Astrocyte of the cerebellum (primary cell): ENCODE measurements around the gene SPATA6L.

Experiments used
- DNase-seq: peaks from one replicate; pipeline ENCODE4 v3.0.0-alpha.2; 2011; ENCODE audit warnings: low read depth
- H3K4me3 ChIP-seq: 2 replicates; pipeline ENCODE4 v1.5.1; 2011; ENCODE audit warnings: mild to moderate bottlenecking, low read depth, low read length, moderate library complexity
- in situ Hi-C: cut with HindIII; loops from 2 replicates; pipeline ENCODE4 v1.10.0; 2017; ENCODE audit warnings: low sequenced_read_pairs
- TF ChIP-seq, protein P1 (sequence below): IDR thresholded peaks from 2 replicates; pipeline ENCODE4 v1.5.1; 2012; ENCODE audit warnings: low read length, low read depth, moderate library complexity, mild to moderate bottlenecking; ENCODE audit errors: missing control alignments

The SPATA6L gene, protein sequence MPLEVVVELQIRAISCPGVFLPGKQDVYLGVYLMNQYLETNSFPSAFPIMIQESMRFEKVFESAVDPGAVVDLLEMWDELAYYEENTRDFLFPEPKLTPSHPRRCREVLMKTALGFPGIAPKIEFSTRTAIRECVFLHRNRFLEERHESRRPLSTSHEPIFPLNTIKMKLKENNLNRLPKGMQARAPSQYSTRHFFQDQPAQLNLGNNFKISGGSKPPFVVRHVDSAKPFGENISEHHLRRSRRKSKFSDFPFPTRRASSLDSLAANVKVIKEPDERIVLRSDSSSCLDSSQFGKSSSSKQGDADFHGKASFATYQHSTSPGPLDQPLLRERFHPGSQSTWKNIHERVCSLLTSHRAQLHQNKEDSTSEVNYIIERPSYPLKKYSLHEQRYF

GRCh38 chr9:4666042-4666699 lies at the start of gene SPATA6L:
Gene SPATA6L (minus strand): TSS chr9:4666480. CDS start chr9:4666250, 230 bp downstream.
- in situ Hi-C loops, result no loop called here
- H3K4me3 ChIP-seq, result peak within 1 kb of the TSS; percentile 39
- TF ChIP-seq, protein P1, sequence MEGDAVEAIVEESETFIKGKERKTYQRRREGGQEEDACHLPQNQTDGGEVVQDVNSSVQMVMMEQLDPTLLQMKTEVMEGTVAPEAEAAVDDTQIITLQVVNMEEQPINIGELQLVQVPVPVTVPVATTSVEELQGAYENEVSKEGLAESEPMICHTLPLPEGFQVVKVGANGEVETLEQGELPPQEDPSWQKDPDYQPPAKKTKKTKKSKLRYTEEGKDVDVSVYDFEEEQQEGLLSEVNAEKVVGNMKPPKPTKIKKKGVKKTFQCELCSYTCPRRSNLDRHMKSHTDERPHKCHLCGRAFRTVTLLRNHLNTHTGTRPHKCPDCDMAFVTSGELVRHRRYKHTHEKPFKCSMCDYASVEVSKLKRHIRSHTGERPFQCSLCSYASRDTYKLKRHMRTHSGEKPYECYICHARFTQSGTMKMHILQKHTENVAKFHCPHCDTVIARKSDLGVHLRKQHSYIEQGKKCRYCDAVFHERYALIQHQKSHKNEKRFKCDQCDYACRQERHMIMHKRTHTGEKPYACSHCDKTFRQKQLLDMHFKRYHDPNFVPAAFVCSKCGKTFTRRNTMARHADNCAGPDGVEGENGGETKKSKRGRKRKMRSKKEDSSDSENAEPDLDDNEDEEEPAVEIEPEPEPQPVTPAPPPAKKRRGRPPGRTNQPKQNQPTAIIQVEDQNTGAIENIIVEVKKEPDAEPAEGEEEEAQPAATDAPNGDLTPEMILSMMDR, result no peak
- no peak for DNase-seq

DNA sequence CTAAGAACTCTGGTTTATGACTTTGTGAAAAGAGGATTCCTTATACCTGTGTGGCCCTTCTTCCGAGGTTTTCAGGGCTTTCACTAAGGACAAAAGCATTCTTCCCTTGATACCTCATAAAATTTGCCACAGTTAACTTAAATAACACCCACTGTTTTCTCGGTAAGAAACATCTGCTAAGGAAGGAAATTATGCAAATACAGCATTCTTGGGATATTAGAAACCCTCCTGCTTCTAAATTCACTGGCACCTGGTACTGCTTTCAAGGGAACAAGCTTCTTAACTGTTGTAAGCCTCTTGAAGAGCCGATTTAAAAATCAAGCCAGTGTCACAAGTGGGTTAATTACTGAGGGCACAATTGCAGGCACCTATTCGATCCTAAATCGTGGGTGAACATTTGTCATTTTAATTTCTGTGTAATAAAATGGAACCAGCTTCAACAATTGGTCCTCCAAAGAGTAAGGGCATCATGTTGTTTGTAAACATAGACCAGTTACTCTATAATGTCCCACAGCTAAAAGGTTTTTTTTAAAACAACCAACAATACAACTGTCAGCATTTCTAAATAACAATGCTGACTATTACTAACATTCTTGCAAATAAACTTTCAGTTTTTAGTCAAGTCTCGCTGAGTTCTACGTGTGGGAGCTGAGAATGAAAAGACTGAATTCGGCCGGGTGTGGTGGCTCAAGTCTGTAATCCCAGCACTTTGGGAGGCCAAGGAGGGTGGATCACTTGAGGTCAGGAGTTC lies 48.2 kb upstream of the SPATA6L start:
- H3K4me3 ChIP-seq, result no peak overlapping the region
- TF ChIP-seq, protein P1, result no peak
- DNase-seq, result peak; percentile 34
- in situ Hi-C loops, result no loop called here

GRCh38 chr9:4713849-4714248 lies 47.6 kb upstream of the SPATA6L start:
- DNase-seq, result no peak
- H3K4me3 ChIP-seq, result no peak overlapping the region
- TF ChIP-seq, protein P1, result no peak
- in situ Hi-C loops, result no loop called here

GRCh38 chr9:4709380-4709779 lies 43.1 kb upstream of the SPATA6L start:
- TF ChIP-seq, protein P1, result no peak
- in situ Hi-C loops, result no loop called here

DNA sequence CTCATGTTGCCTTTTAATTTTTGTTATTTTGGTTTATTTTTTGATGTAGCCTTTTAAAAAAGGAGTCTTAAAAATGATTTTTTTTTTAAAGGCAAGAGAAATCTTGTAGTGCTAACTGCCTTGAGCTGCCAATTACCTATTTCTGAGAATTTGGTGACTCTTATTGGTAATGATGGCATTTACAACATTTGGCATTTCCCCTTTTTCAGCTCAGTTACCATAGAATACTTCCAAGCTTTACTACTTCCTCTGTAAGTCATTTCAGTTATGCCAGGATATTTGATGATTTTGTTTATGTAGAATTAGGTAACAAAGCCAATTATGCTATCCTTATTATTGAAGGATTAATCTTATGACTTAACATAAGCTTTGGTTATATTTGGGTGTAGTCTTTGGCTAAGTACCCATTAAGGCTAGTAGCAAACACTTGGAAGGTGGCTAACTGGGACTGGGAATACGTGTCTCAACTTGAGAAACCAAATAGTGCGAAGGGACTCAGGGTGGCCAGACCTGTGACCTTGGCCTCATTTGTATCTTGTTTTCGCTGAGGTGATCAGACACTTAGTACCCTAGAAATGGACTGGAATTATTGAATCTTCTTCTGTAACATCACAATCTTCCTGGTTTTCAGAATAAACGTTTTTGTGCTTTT lies 40.8 kb upstream of the SPATA6L start:
- DNase-seq, result no peak
- in situ Hi-C loops, result no loop called here
- TF ChIP-seq, protein P1, result no peak
- no peak overlapping the region for H3K4me3 ChIP-seq

More at GRCh38 chr9:4709380-4709779, 43.1 kb upstream of the SPATA6L start:
- H3K4me3 ChIP-seq, result no peak overlapping the region
- no peak for DNase-seq

- TF ChIP-seq, protein P1, result no peak
- no peak for DNase-seq
- in situ Hi-C loops, result no loop called here
- no peak overlapping the region for H3K4me3 ChIP-seq
These were observed 39.7 kb upstream of the SPATA6L start for GRCh38 chr9:4706021-4706420.
